GM12891 (cell line): ENCODE data around the gene SNX4.

Experiments
- POLR2A ChIP-seq: IDR thresholded peaks from 2 replicates; pipeline ENCODE4 v1.6.1; 2011; ENCODE audit warnings: low read depth, low read length, control low read depth
- POLR2AphosphoS5 ChIP-seq: IDR thresholded peaks from 2 replicates; pipeline ENCODE4 v1.6.1; 2011; ENCODE audit warnings: low read depth, low read length, control low read depth
- TAF1 ChIP-seq: IDR thresholded peaks from 2 replicates; pipeline ENCODE4 v1.6.1; 2011; ENCODE audit warnings: low read depth, low read length, control low read depth

DNA sequence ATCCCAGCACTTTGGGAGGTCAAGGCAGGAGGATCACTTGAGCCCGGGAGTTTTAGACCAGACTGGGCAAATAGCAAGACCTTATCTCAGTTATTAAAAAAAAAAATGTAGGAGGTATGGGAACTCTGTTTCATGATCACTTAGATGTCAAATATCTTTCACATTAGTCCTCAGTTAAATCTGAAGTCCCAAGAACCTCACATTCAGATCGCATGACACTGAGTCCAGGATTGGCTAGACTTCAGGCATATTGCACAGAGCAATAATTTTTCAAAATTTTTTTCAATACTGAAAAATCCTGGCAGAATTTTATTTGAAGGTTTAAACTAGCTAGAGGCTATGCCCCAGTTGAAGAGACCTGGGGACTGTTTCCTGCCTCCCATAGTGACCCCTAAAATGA is 88.6 kb downstream of the SNX4 start:
- TF ChIP-seq TAF1 = no peak
- TF ChIP-seq POLR2A = no peak
- no peak for TF ChIP-seq POLR2AphosphoS5
